Measurements from ENCODE around the gene MEIOSIN. TPM values are rescaled to one million over a fixed set of nuclear protein-coding genes. Genes with fewer than 3 reads are reported as not detected.
A peak's percentile ranks its signal among the peaks of the same experiment; 100 is the strongest.

MEIOSIN gene
- total and polyA plus RNA-seq, 9 of the 15 experiments (the other 6 are each of a cell fraction or from before 2014, with no cell fraction given): 0.06 to 2.0 (median 0.76) TPM

DNA sequence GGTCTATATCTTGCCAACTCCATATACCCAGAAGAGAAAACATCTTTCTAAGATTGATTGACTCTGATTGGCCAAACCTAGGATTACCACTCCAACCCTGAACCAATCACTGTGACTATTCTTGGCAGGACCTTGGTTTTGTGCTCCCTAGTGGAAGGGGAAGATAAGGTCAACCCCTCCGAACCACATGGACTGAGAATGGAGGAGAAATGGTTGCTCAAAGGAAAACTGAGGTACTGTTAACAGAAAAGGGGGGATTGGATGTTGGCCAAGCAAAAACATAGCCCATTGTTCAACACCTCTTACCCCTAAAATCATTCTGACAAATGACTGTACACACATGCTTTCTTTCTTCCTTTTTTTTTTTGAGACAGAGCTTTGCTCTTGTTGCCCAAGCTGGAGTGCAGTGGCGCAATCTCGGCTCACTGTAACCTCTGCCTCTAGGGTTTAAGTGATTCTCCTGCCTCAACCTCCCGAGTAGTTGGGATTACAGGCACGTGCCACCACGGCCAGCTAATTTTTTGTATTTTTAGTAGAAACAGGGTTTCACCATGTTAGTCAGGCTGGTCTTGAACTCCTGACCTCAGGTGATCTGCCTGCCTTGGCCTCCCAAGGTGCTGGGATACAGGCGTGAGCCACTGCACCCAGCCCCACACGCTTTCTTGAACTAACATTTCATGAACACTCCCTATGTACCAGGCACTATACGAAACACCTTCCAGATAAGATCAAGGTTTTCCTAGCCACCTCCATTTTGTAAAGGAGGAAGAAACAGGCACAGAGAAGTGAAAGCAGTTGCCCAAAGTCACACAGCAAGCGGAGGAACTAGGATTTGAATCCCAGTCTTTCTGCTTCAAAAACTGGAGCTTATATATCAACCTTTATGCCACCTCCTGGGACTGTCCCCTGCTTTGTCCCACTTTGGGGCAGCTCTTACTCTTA lies 6.5 kb downstream of the MEIOSIN start (continued):
- TF ChIP-seq HSF4 (CRISPR knock-in tag; IDR thresholded peaks at IDR 0.05; ENCODE audit: borderline replicate concordance) (0 out of 2 replicates have a peak, but pooled peaks have one; percentile 17), ID3 (CRISPR knock-in tag; IDR thresholded peaks at IDR 0.05) (no peak), ID3 (tag; IDR thresholded peaks at IDR 0.05) (peak; percentile 72), PHB2 (IDR thresholded peaks at IDR 0.05; ENCODE audit: low read depth) (no peak), ZNF512 (tag; IDR thresholded peaks at IDR 0.05) (no peak)

DNA sequence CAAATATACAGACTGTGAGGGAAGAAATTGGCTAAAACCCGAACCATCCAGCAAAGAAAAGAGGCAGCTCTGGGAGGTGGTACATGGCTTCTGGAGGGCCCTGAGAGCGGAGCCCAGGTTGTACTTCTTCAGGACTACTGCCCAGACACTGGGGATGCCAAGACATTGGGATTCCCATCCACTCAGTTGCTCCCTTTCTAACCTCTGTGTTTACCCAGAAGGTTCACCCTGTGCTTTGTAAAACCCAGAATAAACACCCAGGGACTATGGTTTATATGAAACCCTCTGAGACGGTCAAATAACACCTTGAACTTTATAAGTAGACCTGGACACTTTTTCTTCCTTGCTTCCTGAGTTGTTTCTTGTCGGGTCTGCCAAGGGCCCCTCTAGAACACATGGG lies 9.7 kb downstream of the MEIOSIN start:
- 37% methylated on average over 4 of the region's 4 CpGs for WGBS (ENCODE audit: insufficient coverage, low coverage, missing lambda C conversion rate)
- H3K79me2 ChIP-seq (ENCODE audit: control insufficient read depth, insufficient read depth, low read length): no peaks in the 10 kb centered on the region
- no peaks in the 10 kb centered on the region for H4K20me1 ChIP-seq (replicated peaks; ENCODE audit: control insufficient read depth, insufficient read depth, low read length)
- no peak overlapping the region; a peak in 1 of 4 replicates for H3K9ac ChIP-seq (ENCODE audit: insufficient read depth in 1 of 2, low read depth in 2 of 2, low read length in 2 of 2)
- H3K4me3 ChIP-seq: no peak overlapping the region
- BruUV-seq (replicated peaks): no TSS peak
- intact Hi-C loops (cut with micrococcal nuclease): no loop called here
- peaks cover 0 to 10% of the 10 kb centered on the region in 2 experiments; a peak in 3 of 5 replicates for H3K4me1 ChIP-seq (replicated peaks in 1 of 2; ENCODE audit: control insufficient read depth in 2 of 2, insufficient read depth in 2 of 2, low read length in 2 of 2)
- DNase-seq (ENCODE audit: extremely low read depth in 1 of 4, low spot score in 3 of 4) (no peak), FAIRE-seq (no peak), ATAC-seq (no peak)
- H3K4me2 ChIP-seq (ENCODE audit: insufficient read depth, low read length): no peak overlapping the region
- no peaks in the 10 kb centered on the region for H3K36me3 ChIP-seq (ENCODE audit: control insufficient read depth, insufficient read depth, low read length)
- TF ChIP-seq ZNF124 (CRISPR knock-in tag; IDR thresholded peaks at IDR 0.05) (no peak), POLR2AphosphoS2 (IDR thresholded peaks at IDR 0.05; ENCODE audit: low read length) (no peak), EWSR1 (IDR thresholded peaks at IDR 0.05; ENCODE audit: borderline replicate concordance, low read depth, partially characterized antibody) (no peak), ZBTB8A (IDR thresholded peaks at IDR 0.05; ENCODE audit: partially characterized antibody) (no peak), E2F4 (CRISPR knock-in tag; IDR thresholded peaks at IDR 0.05; ENCODE audit: low read depth) (no peak)
- no peak overlapping the region for H3K27ac ChIP-seq (ENCODE audit: extremely low read depth, low read depth, low read length)
- H3K9me1 ChIP-seq (ENCODE audit: control insufficient read depth, insufficient read depth, low read length): no peaks in the 10 kb centered on the region
- POLR2A ChIA-PET: interaction anchor here (1.2 kb wide), 1 partner anchor 26 kb away, joined by 4 read pairs; the partner anchor contains the start of gene SIX5
- no peaks in the 10 kb centered on the region for H3K27me3 ChIP-seq (ENCODE audit: control insufficient read depth in 2 of 2, insufficient read depth in 2 of 2, low read length in 2 of 2)
- in situ Hi-C loops (cut with MboI): no loop called here
- no peaks in the 10 kb centered on the region for H3K9me3 ChIP-seq (replicated peaks; ENCODE audit: control insufficient read depth, insufficient read depth, low read depth, low read length)
- peak overlapping the region; percentile 40; the same call in 1 of the 2 replicates for H2AFZ ChIP-seq (ENCODE audit: low read depth, low read length)
- CTCF ChIA-PET (ENCODE audit: low intra/inter-chr PET ratio): no interaction called here
